HG03095 (cell line): ENCODE data around the gene PSMB10.
"Not testable (repeated sequence)": the region's sequence is repeated elsewhere in the genome, so short reads cannot be mapped to it uniquely, and the experiment has no call there.

Experiments used
- ATAC-seq: cut with Tn5 transposase; IDR thresholded peaks from one replicate; pipeline ENCODE4 v1.9.1; 2021; ENCODE audit warnings: moderate library complexity; ENCODE audit not compliant: unreplicated experiment

PSMB10 gene

DNA sequence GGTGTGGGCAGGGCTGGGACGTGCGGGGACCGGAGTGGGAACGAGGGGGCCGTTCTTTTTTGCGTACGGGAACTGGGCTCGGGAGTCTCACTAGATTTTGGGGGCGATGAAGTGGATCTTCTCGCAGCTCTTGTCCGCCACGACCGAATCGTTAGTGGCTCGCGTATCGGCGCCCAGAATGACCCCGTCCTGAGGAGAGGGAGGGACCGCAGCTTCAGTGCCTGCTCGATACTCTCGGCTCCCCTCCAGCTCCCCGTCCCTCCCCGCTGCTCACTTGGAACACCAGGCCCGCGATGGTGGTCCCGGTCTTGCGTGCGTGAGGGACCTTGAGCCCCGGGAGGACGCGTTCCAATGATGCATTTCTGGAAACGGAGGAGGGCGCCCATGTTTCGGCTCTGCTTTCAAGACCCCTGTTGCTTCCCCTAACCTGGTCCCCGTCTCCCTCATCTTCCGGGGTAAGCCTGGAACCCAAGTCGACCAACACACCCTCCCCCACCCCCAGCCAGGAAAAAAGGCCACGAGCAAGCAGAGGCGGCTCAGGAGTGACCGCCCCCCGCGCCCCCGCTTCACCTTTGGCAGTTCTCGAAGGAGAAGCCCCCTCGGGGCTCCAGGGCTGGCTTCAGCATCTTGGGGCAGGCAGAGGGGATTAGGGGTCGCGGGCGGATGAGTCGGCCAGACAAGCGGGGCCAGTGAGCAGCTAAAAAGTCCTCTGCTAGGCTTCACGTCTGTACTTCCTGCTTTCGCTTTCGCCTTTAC lies at the start of gene PSMB10:
TSS of gene PSMB10 (minus strand) at position 727 of the 756 bp plus-strand sequence. CDS start at position 626, 101 bp downstream.
- ATAC-seq: no peak

GRCh38 chr16:67982011-67982696 lies 45.5 kb upstream of the PSMB10 start:
- no peak for ATAC-seq

- ATAC-seq: no peak
These were observed 43.5 kb upstream of the PSMB10 start, which contains the start of gene DPEP3 for GRCh38 chr16:67979955-67980678. DPEP3 (minus strand) TSS chr16:67980499; CDS start chr16:67980380, 119 bp downstream.

DNA sequence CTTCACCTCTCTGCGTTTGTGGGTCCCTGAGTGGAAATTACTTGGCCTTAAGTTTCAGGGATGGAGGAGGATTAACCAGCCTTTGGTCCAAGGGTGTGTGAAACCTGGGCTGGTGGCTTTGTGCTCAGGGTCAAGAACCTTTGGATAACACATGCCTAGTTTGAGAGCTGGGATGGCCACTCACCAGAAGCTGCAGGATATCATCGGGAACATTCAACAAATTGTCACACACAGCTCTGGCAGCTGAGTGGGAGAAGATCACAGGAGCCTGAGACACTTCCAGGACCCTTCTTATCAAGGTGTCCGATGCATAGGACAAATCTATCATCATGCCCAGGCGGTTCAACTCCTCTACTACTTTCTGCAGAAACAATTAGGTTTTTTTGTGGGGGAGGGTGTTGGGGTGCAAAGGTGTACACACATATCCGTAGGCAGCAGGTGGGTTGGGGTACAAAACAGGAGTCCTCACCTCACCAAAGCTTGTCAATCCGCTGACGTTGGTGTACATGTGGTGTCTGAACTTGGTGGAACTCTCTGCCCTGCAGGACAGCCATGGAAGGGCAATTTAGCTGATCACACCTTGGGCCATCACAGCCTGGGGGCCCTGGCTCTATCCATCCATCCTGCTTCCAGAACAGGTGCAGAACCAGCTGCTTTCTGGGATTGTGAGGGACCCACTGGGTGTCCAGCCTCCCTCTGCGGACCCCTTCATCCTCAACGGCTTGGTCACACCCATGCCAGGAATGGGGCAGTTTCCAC lies 41.0 kb upstream of the PSMB10 start:
- ATAC-seq: no peak

- ATAC-seq: no peak
These were observed 40.4 kb upstream of the PSMB10 start for GRCh38 chr16:67977005-67977404.

GRCh38 chr16:67976205-67976604 lies 39.6 kb upstream of the PSMB10 start:
- ATAC-seq: no peak

GRCh38 chr16:67975321-67976105 lies 38.9 kb upstream of the PSMB10 start:
- ATAC-seq: no peak

- ATAC-seq: not testable (repeated sequence)
These were observed 35.6 kb upstream of the PSMB10 start for GRCh38 chr16:67972285-67972684.

DNA sequence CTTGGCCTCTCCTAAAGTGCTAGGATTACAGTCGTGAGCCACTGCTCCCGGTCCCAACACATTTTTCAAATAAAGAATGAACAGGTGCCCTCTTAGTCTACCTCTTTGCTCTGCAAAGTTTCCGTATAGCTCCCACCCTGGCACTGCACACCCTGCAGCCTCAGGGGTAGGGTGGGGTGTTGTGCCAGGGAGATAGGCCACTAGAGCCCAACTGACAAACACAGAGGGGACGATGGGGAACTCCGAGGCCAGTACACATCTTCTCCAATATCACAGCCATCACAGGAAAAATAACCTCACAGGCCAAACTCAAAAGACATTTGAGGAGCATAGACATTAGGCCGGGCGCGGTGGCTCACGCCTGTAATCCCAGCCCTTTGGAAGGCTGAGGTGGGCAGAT lies 34.5 kb upstream of the PSMB10 start:
- no peak for ATAC-seq

GRCh38 chr16:67969254-67970039 lies 32.8 kb upstream of the PSMB10 start:
- ATAC-seq: no peak

DNA sequence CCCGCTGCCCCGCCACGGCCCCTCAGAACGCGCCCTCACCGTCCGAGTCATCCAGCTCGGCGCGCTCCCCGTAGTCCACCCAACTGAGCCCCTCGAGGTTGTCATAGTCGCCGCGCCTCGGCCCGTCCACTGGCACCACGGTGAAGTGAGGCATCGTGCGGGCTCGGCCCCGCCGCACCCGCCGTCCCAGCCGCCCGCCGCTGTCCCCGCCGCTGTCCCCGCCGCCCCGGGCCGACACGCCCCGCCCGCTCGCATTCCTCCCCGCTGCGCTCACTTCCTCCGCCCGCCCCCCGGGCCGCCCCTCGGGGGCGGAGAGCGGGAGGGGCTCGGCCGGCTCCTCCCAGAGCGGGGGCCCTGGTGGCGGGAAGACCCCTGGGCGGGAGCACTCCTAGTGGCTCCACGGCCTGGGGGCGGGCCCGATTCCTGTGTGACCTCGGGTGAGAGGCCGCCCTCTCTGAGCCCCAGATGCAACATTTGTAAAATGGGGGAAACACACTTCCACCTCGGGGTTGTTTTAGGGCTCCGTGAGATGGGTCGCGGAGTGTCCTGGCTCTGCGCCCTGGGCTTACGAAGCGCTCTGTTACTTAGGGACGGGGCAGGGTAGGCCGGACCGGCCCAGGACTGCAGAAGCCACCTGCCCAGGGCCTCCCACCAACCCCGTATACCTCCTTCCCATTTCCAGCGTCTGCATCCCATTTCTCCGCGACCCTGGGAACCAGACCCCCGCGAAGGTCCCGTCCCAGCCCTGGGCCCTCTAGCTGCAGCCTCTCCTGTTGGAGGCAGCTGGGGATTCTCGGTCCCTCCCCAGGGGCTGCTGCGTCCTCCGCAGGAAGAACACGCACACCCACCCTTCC lies 32.0 kb upstream of the PSMB10 start, which contains the start of gene SLC12A4:
TSS of gene SLC12A4 (minus strand) at position 238 of the 854 bp plus-strand sequence. CDS start at position 154, 84 bp downstream.
- peak; percentile 71 for ATAC-seq

- ATAC-seq: peak; percentile 18
These were observed 31.3 kb upstream of the PSMB10 start for GRCh38 chr16:67967958-67968399.

DNA sequence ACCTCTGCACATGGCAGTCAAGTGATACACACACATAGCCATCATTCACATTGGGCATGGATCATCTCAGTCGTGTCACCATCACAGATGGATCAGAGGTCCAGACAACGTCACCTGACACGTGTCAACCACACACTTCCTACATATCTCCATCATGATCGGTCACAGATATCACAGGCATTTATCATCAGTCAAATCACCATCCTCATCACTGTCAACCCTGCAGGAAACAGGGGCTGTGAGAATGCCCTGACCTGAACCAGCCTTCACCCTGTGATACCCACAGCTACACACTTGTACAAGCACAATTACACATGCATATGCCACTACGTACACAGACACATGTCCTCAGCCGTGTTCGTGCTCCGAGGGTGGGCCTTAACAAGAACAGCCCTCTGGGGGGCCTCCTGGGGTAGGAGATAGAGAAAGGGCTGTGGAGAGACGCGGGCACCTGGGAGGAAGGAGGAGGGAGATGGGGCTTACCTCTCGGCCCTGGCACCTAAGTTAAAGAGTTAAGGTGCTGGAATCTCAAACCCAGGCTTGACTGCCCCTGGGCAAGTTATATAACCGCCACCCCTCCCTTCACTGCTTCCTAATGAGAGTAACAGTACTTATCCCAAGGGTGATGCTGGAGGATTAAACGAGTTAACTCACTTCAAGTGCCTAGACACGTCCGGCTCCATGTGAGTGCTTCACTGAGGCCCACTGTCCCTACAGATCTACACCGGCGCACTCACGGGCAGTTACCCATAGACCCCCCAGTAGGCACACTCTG lies 30.7 kb upstream of the PSMB10 start:
- no peak for ATAC-seq

DNA sequence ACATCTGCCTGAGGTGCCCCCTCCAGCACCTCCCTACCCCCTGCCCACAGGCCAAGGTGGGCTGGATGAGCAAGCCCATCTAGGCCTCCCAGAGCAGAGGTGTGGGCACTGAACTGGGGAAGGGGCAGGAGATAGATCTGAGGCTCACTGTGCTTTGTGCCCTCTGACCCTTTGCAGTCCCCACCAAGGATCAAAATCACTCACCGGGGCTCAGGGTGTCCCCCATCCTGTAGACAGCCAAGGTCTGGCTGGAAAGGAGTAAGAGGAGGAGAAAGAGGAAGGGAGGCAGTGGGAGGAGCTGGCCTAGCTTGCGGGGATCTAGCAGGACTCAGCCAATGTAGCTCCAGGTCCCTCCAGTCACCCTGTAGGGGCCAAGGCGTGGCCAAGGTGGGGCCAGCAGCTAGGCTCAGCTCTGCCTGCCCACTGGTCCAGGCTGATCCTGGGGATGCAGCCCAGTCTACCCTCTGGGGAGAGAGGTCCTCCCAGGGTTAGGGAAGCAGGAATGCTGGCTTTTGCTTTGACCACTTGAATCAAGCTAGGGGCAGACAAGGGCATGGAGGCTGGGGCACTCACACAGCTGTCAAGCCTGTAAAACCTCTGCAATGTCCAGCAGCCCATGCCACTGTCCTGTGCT lies 30.0 kb upstream of the PSMB10 start:
- no peak for ATAC-seq

DNA sequence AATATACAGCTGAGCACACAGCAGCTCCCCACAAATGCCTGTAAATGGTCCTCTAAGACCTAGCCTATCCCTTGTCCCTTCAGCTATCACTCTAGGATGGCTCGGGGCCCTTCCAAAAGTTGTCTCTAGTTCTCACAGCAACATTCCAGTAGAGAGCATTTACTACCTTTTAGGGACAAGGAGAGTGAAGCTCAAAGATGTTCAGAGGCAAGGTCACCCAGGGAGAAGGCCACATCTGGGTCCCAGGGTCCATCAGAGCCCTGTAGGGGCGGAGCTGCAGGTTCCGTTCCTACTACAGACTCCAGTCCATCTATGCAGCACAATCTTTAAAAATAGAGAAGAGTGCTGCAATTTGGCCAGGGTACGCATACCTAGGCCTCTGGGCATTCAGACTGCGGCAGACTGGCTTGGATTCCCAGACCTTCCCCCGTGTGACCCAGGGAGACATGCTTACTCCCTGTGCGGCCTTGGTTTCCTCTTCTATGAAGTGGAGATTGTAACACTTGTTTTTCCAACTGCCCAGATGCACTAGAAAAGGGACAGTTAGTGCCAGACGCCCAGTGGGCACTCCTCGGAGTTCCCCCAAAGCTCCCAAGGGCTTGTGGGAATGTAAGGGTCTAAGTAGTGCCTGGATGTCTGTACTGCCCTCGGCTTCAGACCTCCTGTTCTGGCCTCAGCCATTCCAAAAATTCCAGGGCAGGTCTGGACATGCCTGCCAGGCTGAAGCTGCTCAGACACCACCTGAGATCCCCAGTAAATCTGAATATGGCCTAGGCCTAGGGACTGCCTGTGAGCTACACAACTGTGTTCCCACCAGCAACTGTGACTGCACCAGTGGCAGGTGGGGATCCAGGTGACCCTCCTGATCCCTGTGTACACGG lies 29.3 kb upstream of the PSMB10 start:
- no peak for ATAC-seq
